ENCODE results near the gene REXO1.

DNA sequence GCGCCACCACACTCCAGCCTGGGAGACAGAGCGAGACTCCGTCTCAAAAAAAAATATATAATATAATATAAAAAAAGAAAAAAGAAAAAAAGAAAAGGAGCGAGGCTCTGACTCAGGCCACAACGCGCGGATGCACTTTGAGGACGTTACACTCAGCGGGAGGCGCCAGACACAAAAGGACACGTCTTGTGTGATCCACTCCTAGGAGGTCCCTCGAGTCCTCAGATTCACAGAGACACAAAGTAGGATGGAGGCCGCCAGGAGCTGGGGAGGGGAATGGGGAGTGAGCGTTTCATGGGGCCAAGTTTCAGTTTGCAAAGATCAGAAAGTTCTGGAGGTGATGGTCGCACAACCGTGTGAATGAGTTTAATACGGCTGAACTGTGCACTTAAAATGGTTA, 45.5 kb upstream of the REXO1 start:
- TF ChIP-seq EP300 (IDR thresholded peaks at IDR 0.05; ENCODE audit: low read depth): no peak
- TF ChIP-seq, protein P1, sequence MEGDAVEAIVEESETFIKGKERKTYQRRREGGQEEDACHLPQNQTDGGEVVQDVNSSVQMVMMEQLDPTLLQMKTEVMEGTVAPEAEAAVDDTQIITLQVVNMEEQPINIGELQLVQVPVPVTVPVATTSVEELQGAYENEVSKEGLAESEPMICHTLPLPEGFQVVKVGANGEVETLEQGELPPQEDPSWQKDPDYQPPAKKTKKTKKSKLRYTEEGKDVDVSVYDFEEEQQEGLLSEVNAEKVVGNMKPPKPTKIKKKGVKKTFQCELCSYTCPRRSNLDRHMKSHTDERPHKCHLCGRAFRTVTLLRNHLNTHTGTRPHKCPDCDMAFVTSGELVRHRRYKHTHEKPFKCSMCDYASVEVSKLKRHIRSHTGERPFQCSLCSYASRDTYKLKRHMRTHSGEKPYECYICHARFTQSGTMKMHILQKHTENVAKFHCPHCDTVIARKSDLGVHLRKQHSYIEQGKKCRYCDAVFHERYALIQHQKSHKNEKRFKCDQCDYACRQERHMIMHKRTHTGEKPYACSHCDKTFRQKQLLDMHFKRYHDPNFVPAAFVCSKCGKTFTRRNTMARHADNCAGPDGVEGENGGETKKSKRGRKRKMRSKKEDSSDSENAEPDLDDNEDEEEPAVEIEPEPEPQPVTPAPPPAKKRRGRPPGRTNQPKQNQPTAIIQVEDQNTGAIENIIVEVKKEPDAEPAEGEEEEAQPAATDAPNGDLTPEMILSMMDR (IDR thresholded peaks at IDR 0.05): no peak
- TF ChIP-seq POLR2A (IDR thresholded peaks at IDR 0.05): no peak

Data from transverse colon (tissue), 3 donors.